ENCODE measurements around the gene ENDOU.

Gene ENDOU

DNA sequence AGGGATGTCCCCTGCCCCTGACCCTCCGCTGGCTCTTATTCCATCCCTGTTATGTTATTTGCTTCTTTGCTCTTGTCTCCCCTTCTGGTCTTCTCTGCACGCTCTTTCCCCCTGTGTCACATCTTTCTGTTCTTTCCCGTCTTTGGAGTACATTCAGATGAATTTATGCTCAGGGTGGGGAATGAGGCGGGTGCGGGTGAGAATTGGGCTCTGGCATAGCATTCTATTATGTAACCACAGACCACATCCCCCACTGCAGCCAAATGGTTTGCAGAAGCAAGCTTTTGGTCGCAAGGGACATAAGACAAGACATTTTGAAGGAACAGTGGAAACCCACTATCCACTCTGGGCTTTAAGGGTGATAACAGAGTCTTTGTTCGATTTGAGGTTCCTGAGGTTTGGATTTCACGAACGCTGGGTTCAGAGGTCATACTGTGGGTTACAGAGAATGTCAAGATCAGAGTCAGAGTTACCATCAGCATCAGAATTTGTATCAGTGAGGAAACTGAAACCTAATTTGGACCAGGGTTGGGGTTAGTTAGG, 3.8 kb downstream of the ENDOU start:
- DNase-seq (ENCODE audit: low read depth in 2 of 2): no peak

DNA sequence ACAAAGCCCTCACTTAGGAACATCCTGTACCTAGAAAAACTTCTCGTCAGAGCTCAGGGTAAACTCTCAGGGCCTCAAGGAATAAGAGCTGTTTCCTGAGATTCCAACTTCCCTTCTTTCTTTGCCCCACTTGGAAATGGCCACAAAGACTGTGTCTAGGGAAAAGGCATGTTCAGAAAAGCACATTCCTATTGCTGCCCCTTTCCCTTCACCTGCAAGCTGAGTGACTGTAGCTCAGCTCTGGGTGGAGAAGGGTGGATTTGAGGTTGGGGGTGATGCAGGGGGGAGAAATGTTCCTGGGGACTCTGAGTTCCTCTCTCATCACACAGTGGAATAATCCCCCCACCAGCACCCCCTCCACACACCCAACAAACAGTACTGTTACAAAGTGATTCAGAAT, 6.8 kb downstream of the ENDOU start:
- no peak for DNase-seq (ENCODE audit: low read depth in 2 of 2)

DNA sequence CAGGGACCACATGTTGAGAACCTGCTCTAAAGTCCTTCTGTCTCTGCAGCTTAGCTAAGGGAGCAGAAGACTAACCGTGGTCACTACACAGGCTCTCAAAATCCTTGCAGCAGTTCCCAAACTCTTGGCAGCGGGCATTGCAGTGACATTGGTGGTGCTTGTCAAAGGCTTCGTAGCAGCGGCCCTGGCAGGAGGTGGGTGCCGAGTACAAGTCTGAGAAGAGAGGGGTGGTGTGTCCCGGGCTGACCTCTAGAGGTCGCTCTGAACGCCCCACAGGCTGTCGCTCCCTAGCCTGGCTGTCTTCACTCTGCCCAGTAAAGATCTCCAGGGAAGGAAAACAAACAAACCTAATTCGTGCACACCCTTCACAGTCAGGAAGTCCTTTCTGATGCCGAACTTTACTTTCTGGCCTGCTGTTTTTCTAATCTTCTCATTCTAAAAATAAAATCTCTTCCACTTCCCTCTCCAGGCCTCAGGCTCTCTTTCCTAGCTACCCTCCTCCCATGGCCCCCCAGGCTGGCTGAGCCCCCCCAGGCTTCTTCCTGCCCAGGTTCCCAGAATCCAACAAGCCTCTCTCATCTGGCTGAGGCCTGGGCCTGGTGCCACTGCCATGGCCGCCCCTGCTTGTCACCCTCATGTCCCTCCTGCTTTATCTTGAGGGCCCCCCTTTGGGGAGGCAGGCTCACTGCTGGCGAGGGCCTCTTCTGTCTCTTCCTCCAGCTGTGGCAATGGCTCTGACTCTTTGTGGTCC, 7.7 kb downstream of the ENDOU start:
- DNase-seq (ENCODE audit: low read depth in 2 of 2): peak; percentile 56 to 59

DNA sequence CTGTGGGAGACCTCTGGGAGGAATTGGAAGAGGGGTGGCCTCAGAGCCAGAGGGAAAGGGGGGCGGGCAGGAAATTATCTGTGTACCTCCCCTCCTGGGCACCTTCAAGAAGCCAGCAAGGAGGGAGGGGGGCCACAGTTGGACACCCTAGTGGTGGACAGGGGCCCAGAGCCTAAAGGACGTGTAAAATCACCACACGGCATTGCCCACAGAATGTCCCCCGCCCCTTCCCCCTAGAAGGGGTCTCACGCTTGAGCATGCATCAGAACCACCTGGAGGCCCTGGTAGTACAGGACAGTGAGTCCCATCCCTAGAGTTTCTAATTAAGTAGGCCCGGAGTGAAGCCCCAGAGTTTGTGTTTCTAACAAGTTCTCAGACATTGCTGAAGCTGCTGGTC, 8.2 kb downstream of the ENDOU start:
- no peak for DNase-seq (ENCODE audit: low read depth in 2 of 2)

DNA sequence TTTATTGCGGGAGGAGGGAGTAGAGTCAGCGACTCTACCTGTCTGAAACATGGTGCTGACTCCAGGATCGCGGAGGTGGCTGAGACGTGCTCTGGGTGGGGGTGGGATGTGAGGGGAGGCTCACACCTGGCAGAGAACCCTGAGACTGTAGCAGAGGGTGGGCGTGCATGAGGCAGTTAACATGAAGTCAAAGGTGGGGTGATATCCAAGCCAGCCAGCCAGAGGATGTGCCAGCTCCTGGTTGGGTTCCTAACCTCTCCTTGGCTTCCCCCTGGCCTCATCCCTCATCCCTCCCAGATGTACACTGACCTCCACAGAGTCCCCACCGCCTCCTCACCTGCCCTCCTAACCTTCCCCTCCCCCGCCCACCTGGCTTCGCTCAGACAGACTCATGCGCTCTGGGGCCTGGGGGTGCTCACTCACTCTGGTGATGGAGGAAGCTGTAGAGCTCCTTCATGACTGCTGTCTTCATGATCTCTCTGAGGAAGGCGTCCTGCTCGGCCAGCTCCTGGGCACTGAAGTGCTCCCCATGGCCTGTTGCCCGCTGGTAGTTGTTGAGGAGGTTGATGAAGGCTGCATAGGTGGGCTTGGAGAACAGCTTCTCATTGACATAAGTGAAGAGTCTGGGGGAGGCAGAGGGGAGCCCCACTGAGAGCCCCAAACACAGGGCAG, 9.3 kb downstream of the ENDOU start:
- no peak for DNase-seq (ENCODE audit: low read depth in 2 of 2)

DNA sequence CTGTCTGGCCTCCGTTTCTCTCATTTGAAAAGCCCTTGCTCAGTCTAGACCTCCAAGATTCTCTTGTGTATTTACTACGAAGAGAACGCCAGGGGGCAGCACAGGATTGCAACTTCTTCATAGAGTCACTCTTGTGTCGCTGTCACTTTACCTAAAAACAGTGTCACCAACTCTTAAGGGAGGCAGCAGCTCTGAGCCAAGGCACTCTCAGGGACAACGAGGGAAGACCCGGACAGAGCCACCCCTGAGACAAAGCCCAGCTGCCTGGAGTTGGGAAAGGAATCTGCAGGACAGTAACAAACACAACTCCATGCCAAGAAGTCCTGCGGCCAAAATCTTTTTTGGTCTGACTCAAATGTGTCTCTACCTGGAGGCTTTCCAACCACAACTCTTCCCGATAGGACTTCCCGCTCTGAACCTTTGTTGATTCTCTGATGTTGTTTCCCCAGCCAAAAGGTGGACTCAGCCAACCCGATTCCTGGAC, 9.9 kb downstream of the ENDOU start:
- peak in 1 of 2 experiments; percentile 32 for DNase-seq (ENCODE audit: low read depth in 2 of 2)

DNA sequence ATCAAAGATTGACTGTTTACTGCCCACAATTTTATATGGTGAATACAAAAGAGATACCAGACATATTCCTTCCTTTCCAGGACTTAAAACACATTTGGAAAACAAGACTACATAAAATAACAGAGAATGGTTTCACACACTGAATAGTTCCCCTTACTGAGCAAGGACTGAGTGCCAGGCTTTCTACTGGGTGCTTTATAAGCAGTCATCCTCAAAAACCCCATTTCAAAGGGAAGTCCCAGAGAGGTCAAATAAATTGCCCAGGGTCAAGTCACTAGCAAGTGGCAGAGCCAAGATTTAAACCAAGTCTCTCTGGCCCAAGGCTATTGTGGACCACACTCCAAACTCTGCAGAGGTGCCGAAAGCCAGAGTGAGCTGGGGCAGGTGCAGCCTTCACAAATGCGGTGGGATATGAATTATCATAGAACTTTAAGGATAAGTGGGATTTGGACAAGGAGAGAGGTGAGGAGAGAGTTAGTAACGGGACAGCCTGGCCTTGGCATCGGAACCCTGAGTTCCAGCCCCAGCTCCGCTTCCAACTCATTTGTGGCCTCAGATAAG, 10.4 kb downstream of the ENDOU start:
- no peak for DNase-seq (ENCODE audit: low read depth in 2 of 2)

DNA sequence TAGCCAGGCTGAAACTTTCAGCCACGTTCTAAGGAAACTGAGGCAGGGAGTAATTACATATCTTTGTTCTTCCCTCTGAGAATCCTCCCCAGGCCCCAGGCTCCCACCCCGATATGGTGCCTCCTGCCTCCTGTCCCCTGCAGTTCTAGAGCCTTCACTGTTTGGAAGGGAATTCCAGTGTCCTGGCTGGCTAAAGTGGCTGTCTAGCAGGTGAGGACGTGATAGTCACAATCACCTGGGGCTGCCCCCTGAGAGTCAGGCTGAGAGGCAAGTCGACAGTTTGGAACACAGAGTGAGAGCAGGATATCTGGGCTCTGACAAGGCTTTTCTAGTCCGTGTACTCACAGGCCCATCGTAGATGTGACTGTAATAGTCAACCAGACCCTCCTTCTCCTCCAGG, 13.1 kb downstream of the ENDOU start:
- DNase-seq (ENCODE audit: low read depth in 2 of 2): no peak

DNA sequence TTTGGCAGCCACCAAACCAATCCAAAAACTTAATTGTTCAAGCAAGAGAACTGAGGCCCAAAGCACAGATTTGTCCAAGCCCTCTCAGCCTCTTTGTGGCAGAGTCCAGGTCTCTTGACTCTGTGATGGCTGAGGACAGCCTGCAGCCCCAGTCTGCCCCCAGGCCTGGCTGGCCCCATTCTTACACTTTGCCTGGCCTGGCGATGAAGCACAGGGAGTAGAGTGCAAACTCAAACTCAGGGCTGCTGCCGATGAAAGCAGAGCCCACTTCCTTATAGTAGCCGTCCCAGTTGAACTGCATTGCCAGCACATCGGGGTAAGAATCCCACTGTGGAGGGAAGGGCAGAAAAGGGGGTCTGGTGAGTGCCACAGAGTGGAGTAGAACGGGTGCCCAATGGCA, 13.8 kb downstream of the ENDOU start:
- no peak for DNase-seq (ENCODE audit: low read depth in 2 of 2)

DNA sequence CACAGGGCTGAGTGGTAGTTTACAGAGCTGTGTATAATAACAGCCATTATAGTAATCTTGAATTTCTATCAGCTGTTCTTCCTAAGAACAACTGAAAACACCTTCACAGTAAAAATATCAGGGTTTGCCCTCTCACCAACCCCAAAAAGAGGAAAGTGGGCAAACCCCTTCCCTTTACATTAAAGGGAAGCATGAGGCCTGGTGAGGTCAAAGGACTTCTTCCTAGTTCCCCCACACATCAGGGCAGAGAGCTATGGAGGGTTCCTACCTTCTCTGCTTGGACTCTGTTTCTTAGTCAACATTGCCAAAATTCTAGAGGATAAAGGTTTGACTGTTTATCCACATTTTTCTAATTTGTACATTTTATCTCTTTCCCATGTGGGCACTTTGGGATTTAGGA, 15.0 kb downstream of the ENDOU start:
- no peak for DNase-seq (ENCODE audit: low read depth in 2 of 2)

DNA sequence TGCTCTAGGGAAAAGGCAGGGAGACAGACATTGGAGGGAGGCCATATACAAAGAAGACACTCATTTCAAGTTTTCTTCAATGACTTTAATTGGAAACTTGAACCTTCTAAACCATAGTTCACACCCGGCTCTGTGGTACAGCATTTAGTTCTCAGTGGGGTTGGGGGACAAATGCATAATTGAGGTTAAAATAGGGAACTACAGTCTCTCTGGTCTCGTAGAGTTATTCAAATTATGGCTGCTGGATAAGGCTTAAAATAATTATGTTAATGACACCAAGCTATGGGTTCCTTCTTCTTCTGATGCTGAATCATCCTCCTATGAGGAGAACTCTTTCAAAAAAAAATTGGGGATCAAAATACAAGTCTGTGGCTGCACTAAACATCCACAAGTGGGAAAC, 15.6 kb downstream of the ENDOU start:
- no peak for DNase-seq (ENCODE audit: low read depth in 2 of 2)

DNA sequence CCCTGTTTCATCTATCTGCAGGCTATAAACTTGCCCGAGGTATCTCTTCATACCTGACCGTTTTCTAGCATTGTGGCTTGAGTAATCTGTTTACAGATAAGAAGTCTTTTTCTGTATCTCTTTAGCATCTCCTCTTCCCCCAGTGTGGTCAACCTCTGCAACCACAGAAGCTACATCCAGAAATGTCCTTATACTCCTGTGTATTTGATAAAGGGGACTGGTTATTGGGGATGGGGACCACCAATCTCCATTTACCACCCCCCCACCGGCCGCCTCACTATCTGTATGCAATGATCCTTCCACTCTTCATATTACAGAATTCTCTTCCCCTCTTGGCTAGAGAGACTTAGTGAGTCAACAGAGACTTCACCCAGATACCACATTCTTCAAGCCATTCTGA, 16.1 kb downstream of the ENDOU start:
- DNase-seq (ENCODE audit: low read depth in 2 of 2): no peak

DNA sequence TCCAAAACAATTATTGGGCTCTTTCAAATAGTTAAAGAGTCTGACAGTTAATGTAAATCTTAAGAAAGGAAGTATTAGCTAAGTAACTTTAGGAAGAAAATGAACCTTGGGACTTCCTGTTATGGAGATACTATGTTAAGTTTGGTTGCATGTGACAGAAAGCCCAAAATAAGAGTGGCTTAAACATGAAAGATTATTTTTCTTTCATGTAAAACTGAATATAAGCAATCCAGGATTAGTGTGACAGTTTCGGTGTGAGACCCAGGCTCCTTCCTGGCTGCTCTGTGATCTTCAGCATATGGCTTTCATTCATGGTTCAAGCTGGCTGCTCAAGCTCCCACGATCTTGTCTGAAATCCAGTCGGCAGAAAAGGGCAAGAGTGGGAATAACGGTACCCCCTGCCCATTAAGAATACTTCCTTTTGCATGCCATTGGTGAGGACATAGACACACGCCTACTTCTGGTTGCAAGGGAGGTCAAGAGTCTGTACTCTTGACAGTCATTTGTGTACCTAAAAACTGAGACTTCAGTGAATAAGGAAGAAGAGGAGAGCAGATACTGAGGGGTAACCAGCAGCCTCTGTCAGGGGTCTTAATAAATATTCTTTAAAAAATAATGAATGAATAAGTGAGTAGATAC, 17.3 kb downstream of the ENDOU start:
- no peak for DNase-seq (ENCODE audit: low read depth in 2 of 2)

DNA sequence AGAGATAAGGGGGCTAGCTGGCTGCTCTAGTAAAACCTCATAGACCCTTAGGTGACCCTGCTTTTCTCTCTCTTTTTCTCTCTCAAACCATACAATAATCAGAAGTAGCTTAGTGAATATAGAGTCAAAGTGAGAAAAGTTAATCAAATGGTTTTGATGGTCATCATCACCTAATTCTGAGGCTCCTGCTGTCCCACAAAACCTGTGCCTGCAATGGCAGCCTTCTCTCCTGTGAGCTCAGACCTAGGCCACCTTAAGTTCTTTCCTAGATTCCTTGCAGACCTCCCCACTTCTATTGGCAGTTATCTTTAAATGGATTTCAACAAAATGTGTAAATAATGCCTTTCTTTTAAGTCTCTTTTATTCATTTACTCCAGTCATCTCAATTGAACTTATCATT, 17.9 kb downstream of the ENDOU start:
- DNase-seq (ENCODE audit: low read depth in 2 of 2): no peak

DNA sequence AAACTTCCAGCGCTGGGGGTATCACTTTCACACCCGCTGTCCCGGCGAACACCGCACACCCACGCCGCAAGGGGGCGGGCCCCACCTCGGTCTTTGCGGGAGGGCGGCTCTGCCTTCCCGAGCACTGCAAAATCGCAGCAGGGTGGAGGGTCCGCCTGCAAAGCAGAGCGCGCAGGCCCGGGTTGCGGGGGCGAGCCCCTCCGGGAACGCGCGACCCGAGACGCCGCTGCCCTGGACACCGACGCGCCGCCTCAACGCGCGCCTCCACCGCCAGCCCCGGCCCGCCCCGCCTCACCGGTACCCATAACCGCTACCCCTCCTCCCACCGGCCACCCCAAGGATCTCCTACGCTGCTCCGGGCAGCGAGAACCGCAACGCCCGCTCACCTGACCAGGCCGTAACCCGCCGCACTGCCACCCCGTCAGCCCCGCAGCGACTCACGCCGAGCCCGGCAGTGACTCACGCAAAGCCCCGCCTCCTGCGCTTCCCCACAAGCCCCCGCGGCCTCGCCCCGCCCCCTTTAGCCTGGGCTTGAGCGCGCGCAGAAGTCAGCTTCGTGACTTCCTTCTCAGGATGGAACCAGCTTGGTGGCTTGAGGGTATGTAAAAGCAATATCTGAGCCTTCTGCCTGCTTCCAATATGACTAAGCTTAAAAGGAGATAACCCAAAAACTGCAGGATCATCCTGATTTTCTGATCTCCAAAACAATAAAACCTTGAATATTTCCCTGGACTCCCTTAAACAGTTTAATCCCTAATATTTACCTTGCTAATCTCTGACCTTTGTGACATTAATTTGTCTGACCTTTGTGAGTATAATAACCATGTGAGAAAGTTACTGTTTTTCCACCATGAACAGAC, 19.5 kb downstream of the ENDOU start, which contains the start of gene RPAP3:
TSS of gene RPAP3 (minus strand) at position 465 of the 860 bp plus-strand sequence. CDS start 3,190 bp downstream, outside the sequence.
- peak; percentile 72 to 76 for DNase-seq (ENCODE audit: low read depth in 2 of 2)

DNA sequence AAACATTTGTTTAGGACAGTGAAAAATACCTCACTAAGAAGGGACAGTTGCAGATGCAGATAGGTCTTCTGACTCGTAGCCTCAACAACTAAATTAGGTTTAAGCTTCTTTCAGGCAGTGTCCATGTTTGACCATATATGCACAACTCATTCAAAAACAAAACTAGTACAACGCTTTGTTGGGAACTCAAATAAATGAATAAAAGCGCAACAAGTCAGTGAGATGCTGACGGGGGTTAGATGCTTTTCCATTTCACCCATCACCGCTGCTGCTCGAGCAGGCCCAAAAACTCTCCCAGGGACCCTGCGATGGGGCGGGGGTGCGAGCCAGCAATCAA, 20.1 kb downstream of the ENDOU start:
- no peak for DNase-seq (ENCODE audit: low read depth in 2 of 2)

DNA sequence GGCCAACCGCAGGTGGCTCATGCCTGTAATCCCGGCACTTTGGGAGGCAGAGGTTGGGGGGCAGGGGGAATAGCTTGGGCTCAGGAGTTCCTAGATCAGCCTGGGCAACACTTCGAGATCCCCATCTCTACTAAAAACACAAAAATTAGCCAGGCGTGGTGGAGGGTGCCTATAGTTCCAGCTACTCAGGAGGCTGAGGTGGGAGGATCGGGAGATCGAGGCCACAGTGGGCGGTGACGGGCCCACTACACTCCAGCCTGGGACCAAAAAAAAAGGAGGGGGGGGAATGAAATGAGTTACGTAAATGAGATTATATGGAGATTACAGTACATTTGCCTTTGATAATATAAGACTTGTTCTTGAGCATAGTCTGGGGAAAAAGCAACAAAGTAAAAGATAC, 20.6 kb downstream of the ENDOU start:
- DNase-seq (ENCODE audit: low read depth in 2 of 2): no peak

DNA sequence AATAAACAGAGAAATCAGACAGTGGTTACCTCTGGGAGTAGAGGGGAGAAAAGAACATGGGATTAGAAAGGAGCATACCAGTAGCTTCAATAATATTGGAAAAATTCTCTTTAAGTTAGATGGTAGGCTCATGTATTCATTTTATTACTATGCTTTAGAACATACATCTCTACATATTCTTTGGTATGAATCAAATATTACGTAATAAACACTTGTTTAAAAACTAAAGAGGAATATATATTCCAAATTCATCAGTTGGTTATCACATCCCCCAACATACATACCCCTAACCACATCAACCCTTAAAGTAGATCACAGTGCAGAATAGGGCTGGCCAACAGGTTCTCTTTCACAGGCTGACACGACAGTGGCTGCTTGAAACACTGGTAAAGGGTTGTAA, 25.0 kb downstream of the ENDOU start:
- DNase-seq (ENCODE audit: low read depth in 2 of 2): no peak

DNA sequence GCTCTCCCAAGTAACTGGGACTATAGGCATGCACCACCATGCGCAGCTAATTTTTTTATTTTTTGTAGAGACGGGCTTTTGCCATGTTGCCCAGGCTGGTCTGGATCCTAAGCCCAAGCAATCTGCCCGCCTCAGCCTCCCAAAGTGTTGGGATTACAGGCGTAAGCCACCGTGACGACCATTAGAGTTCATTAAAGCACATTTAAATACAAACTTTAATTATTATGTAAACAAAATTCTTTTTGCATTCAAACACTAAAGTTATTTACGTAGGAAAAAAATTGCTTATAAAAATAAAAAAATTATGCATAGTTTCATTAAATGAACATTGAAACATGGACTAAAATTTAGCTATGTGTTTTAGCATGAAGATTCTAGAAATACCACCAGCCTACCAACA, 26.7 kb downstream of the ENDOU start:
- no peak for DNase-seq (ENCODE audit: low read depth in 2 of 2)

DNA sequence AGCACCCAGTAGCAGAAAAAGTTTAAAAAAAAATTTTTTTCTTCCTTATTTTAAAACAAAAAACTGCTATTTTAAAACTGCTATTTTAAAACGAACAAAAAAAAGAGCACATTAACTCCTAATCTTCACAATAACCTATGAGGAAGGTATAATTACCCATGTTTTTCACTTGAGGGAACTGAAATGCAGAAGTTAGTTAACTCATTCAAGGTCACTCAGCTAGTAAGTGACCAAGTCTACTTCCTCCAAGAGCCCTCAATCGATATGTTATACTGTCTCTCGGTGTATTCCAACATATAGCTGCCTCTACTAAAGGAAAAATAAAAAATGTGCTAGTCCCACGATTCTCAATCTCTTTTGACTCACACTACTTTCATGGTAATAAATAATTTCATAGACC, 27.2 kb downstream of the ENDOU start:
- DNase-seq (ENCODE audit: low read depth in 2 of 2): no peak

DNA sequence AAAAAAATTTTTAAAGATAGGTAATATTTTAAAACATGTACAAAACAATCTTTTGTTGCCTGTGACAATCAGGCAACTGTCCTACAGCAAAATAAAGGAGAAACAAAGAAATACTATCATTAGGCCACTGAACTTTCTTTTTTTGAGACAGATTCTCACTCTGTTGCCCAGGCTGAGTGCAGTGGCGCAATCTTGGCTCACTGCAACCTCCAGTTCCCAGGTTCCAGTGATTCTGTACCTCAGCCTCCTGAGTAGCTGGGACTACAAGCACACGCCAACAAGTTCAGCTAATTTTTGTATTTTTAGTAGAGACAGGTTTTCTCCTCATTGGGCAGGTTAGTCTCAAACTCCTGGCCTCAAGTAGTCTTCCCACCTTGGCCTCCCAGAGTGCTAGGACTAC, 36.1 kb downstream of the ENDOU start:
- DNase-seq (ENCODE audit: low read depth in 2 of 2): no peak
